KMS-11 (cell line): Measurements from ENCODE around the gene ISLR2.

Source experiments
- H2AFZ ChIP-seq: fragments of 200-600 bp; sonication (generic); 2 replicates; pipeline ENCODE4 v1.6.1; 2016; ENCODE audit warnings: antibody characterized with exemption, mixed run types, low read depth
- H3K27ac ChIP-seq: fragments of 200-600 bp; sonication (generic); 2 replicates; pipeline ENCODE4 v1.6.1; 2016; ENCODE audit warnings: mild to moderate bottlenecking, mixed run types
- H3K27me3 ChIP-seq: fragments of 200-600 bp; sonication (generic); 2 replicates; pipeline ENCODE4 v1.6.1; 2017; ENCODE audit warnings: mild to moderate bottlenecking, low read depth, mixed run types, moderate library complexity; ENCODE audit not compliant: insufficient read depth
- H3K36me3 ChIP-seq: fragments of 200-600 bp; sonication (generic); 2 replicates; pipeline ENCODE4 v1.6.1; 2017; ENCODE audit warnings: mild to moderate bottlenecking, mixed run types; ENCODE audit not compliant: insufficient read depth
- H3K4me1 ChIP-seq: fragments of 200-600 bp; sonication (generic); 2 replicates; pipeline ENCODE4 v1.6.1; 2016; ENCODE audit warnings: mild to moderate bottlenecking, low read depth, mixed run types; ENCODE audit not compliant: poor library complexity, severe bottlenecking
- H3K4me2 ChIP-seq: fragments of 200-600 bp; sonication (generic); 2 replicates; pipeline ENCODE4 v1.7.0; 2016; ENCODE audit warnings: mild to moderate bottlenecking, mixed run types
- H3K4me3 ChIP-seq: fragments of 200-600 bp; sonication (generic); IDR thresholded peaks from 2 replicates; pipeline ENCODE4 v1.6.1; 2017; ENCODE audit warnings: low read depth, low read length, mixed read lengths; ENCODE audit not compliant: insufficient read depth
- H3K79me2 ChIP-seq: fragments of 200-600 bp; sonication (generic); 2 replicates; pipeline ENCODE4 v1.6.1; 2016; ENCODE audit warnings: low read depth, mixed run types; ENCODE audit not compliant: insufficient read depth
- H3K9ac ChIP-seq: fragments of 200-600 bp; sonication (generic); 2 replicates; pipeline ENCODE4 v1.6.1; 2016; ENCODE audit warnings: mild to moderate bottlenecking, mixed run types
- H4K20me1 ChIP-seq: fragments of 200-600 bp; sonication (generic); 2 replicates; pipeline ENCODE4 v1.6.1; 2016; ENCODE audit warnings: mild to moderate bottlenecking, mixed run types; ENCODE audit not compliant: insufficient read depth
- TF ChIP-seq, protein P1 (sequence below): fragments of 200-600 bp; sonication (generic); conservative IDR thresholded peaks from 2 replicates; pipeline ENCODE4 v1.6.1; 2017; ENCODE audit warnings: low read depth, mild to moderate bottlenecking, antibody characterized with exemption, low read length, moderate library complexity, mixed read lengths

The ISLR2 gene

DNA sequence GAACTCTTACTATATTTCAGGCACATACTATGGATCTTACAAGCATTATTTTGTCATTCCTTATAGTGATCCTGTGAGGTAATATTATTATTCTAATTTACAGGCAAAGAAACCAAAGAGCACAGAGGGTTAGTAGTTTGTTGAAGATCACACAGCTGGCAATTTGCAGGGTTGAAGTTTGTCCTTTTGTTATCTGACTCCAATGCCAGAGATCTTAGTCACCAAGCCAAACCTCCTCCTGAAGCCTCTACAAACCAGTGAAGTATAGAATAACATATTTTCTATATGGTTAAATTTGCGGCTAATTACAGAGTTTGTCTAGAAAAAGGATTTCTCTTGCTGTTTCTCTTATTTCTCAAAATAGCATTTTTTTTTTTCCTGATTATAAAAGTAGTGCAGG lies 11.2 kb downstream of the ISLR2 start:
- H4K20me1 ChIP-seq = no peaks in the 10 kb centered on the region
- no peak overlapping the region for H3K27ac ChIP-seq
- H3K36me3 ChIP-seq = no peaks in the 10 kb centered on the region
- no peaks in the 10 kb centered on the region for H3K79me2 ChIP-seq
- TF ChIP-seq, protein P1, sequence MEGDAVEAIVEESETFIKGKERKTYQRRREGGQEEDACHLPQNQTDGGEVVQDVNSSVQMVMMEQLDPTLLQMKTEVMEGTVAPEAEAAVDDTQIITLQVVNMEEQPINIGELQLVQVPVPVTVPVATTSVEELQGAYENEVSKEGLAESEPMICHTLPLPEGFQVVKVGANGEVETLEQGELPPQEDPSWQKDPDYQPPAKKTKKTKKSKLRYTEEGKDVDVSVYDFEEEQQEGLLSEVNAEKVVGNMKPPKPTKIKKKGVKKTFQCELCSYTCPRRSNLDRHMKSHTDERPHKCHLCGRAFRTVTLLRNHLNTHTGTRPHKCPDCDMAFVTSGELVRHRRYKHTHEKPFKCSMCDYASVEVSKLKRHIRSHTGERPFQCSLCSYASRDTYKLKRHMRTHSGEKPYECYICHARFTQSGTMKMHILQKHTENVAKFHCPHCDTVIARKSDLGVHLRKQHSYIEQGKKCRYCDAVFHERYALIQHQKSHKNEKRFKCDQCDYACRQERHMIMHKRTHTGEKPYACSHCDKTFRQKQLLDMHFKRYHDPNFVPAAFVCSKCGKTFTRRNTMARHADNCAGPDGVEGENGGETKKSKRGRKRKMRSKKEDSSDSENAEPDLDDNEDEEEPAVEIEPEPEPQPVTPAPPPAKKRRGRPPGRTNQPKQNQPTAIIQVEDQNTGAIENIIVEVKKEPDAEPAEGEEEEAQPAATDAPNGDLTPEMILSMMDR = no peak
- no peaks in the 10 kb centered on the region for H3K27me3 ChIP-seq
- H3K4me3 ChIP-seq = no peak overlapping the region
- H3K9ac ChIP-seq = no peak overlapping the region
- H3K4me2 ChIP-seq = no peak overlapping the region
- no peak overlapping the region for H2AFZ ChIP-seq
- H3K4me1 ChIP-seq = no peaks in the 10 kb centered on the region

GRCh38 chr15:74144153-74144775 lies 13.9 kb downstream of the ISLR2 start:
- TF ChIP-seq, protein P1 = no peak
- no peaks in the 10 kb centered on the region for H3K4me1 ChIP-seq
- no peak overlapping the region for H3K4me3 ChIP-seq
- H2AFZ ChIP-seq = no peak overlapping the region
- no peaks in the 10 kb centered on the region for H3K79me2 ChIP-seq
- H3K36me3 ChIP-seq = no peaks in the 10 kb centered on the region
- no peak overlapping the region for H3K27ac ChIP-seq
- H3K9ac ChIP-seq = no peak overlapping the region
- H4K20me1 ChIP-seq = no peaks in the 10 kb centered on the region
- no peak overlapping the region for H3K4me2 ChIP-seq
- no peaks in the 10 kb centered on the region for H3K27me3 ChIP-seq

GRCh38 chr15:74146277-74146800 lies 16.0 kb downstream of the ISLR2 start:
- Histone ChIP-seq H2AFZ (no peak overlapping the region), H3K4me1 (no peaks in the 10 kb centered on the region), H3K4me3 (no peak overlapping the region), H4K20me1 (no peaks in the 10 kb centered on the region), H3K79me2 (no peaks in the 10 kb centered on the region), H3K36me3 (no peaks in the 10 kb centered on the region), H3K9ac (no peak overlapping the region), H3K4me2 (no peak overlapping the region), H3K27ac (no peak overlapping the region), H3K27me3 (no peaks in the 10 kb centered on the region)
- TF ChIP-seq, protein P1 = no peak

DNA sequence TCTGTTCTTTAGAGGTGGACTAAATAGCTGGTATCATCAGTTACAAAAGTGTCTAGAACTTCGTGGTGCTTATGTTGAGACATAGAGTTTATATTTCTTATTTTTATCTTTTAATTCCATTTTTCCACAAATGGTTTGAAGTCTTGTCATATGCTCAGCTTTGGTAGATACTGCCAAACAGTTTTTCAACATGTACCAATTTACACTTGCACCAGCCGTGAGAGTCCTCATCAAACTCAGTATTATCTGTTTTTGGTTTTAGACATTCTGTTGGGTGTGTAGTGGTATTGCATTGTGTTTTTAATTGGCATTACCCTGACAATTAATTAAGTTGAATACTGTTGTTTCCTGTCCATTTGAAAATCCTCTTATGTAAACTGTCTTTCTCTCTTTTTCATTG lies 16.7 kb downstream of the ISLR2 start:
- no peak overlapping the region for H3K4me3 ChIP-seq
- H3K4me2 ChIP-seq = no peak overlapping the region
- no peak overlapping the region for H3K9ac ChIP-seq

More for the DNA sequence above, 16.7 kb downstream of the ISLR2 start:
- Histone ChIP-seq H4K20me1 (no peaks in the 10 kb centered on the region), H2AFZ (no peak overlapping the region), H3K27ac (no peak overlapping the region), H3K36me3 (no peaks in the 10 kb centered on the region), H3K4me1 (no peaks in the 10 kb centered on the region), H3K27me3 (no peaks in the 10 kb centered on the region), H3K79me2 (no peaks in the 10 kb centered on the region)
- TF ChIP-seq, protein P1 = no peak
